ENCODE data around the gene ATRX.
"Not testable (repeated sequence)": the region's sequence is repeated elsewhere in the genome, so short reads cannot be mapped to it uniquely, and the experiment has no call there.

Gene ATRX

GRCh38 chrX:77731821-77732419, 54.1 kb downstream of the ATRX start:
- no peak for TF ChIP-seq CTCF (IDR thresholded peaks at IDR 0.05)
- Histone ChIP-seq H3K4me3 (no peak overlapping the region), H3K27ac (no peak overlapping the region)
- no peak for DNase-seq (ENCODE audit: low spot score)

GRCh38 chrX:77726095-77726494, 59.9 kb downstream of the ATRX start:
- not testable (repeated sequence) for H3K27ac ChIP-seq; DNase-seq (ENCODE audit: low spot score); H3K4me3 ChIP-seq

GRCh38 chrX:77723681-77724080, 62.3 kb downstream of the ATRX start:
- Histone ChIP-seq H3K27ac (no peak overlapping the region), H3K4me3 (no peak overlapping the region)
- DNase-seq (ENCODE audit: low spot score), result no peak
- TF ChIP-seq CTCF (IDR thresholded peaks at IDR 0.05), result no peak

- no peak for TF ChIP-seq CTCF (IDR thresholded peaks at IDR 0.05)
- no peak for DNase-seq (ENCODE audit: low spot score)
- no peak overlapping the region for H3K4me3 ChIP-seq
- H3K27ac ChIP-seq, result no peak overlapping the region
Observed at GRCh38 chrX:77719388-77719787, 66.6 kb downstream of the ATRX start.

- Histone ChIP-seq H3K27ac (no peak overlapping the region), H3K4me3 (no peak overlapping the region)
- DNase-seq (ENCODE audit: low spot score), result no peak
- no peak for TF ChIP-seq CTCF (IDR thresholded peaks at IDR 0.05)
Observed at GRCh38 chrX:77704881-77705280, 81.1 kb downstream of the ATRX start.

- Histone ChIP-seq H3K27ac (no peak overlapping the region), H3K4me3 (no peak overlapping the region)
- TF ChIP-seq CTCF (IDR thresholded peaks at IDR 0.05), result no peak
- DNase-seq (ENCODE audit: low spot score), result no peak
Observed at GRCh38 chrX:77698242-77698641, 87.8 kb downstream of the ATRX start.

- Histone ChIP-seq H3K27ac (no peak overlapping the region), H3K4me3 (no peak overlapping the region)
- no peak for TF ChIP-seq CTCF (IDR thresholded peaks at IDR 0.05)
- no peak for DNase-seq (ENCODE audit: low spot score)
Observed at GRCh38 chrX:77694491-77694890, 91.5 kb downstream of the ATRX start.

GRCh38 chrX:77693594-77693993, 92.4 kb downstream of the ATRX start:
- TF ChIP-seq CTCF (IDR thresholded peaks at IDR 0.05), result no peak
- no peak for DNase-seq (ENCODE audit: low spot score)
- Histone ChIP-seq H3K4me3 (no peak overlapping the region), H3K27ac (no peak overlapping the region)
